MG63 (cell line): ENCODE data around the gene CCND1. TPM values are rescaled to one million over a fixed set of nuclear protein-coding genes. Genes with fewer than 3 reads are reported as not detected.
"Not testable (repeated sequence)": the region's sequence is repeated elsewhere in the genome, so short reads cannot be mapped to it uniquely, and the experiment has no call there.

Experiments
- DNase-seq: peaks from one replicate; pipeline ENCODE4 v3.0.0-alpha.2; 2020
- H3K27me3 ChIP-seq: fragments of 250-450 bp; sonication (Bioruptor Pico); 2 replicates; pipeline ENCODE4 v1.5.1; 2020; ENCODE audit warnings: mild to moderate bottlenecking, moderate library complexity
- H3K36me3 ChIP-seq: fragments of 250-450 bp; sonication (Bioruptor Pico); 2 replicates; pipeline ENCODE4 v1.5.1; 2020; ENCODE audit warnings: mild to moderate bottlenecking, moderate library complexity
- H3K4me3 ChIP-seq: fragments of 250-450 bp; sonication (Bioruptor Pico); 2 replicates; pipeline ENCODE4 v1.5.1; 2020; ENCODE audit warnings: mild to moderate bottlenecking, moderate library complexity
- H3K9me3 ChIP-seq: fragments of 250-450 bp; sonication (Bioruptor Pico); 2 replicates; pipeline ENCODE4 v1.5.1; 2020; ENCODE audit warnings: mild to moderate bottlenecking, moderate library complexity
- total RNA-seq: library from RNA; depleted of rRNA; stranded (reverse); fragments of >200 nt; shearing (Covaris generic); gene quantifications from 2 replicates; pipeline ENCODE4 v1.2.3, GENCODE V29; 2014; ENCODE audit warnings: low replicate concordance

CCND1 gene
- total RNA-seq, 1 experiment from 2014 or later: 43.8 TPM

- peaks cover 6% of the 10 kb centered on the region; the same call in 1 of the 2 replicates for H3K9me3 ChIP-seq
- H3K4me3 ChIP-seq: no peak overlapping the region
- DNase-seq: no peak
- no peaks in the 10 kb centered on the region for H3K27me3 ChIP-seq
- H3K36me3 ChIP-seq: no peaks in the 10 kb centered on the region
Measured at GRCh38 chr11:69613594-69613993, 27.4 kb upstream of the CCND1 start.

- DNase-seq: no peak
- H3K27me3 ChIP-seq: no peaks in the 10 kb centered on the region
- H3K36me3 ChIP-seq: no peaks in the 10 kb centered on the region
- no peak overlapping the region for H3K4me3 ChIP-seq
- 0 out of 2 replicates have a peak, but pooled peaks cover under 1% of the 10 kb centered on the region for H3K9me3 ChIP-seq
Measured at GRCh38 chr11:69614085-69614484, 26.9 kb upstream of the CCND1 start.

- no peak overlapping the region for H3K4me3 ChIP-seq
- H3K9me3 ChIP-seq: no peaks in the 10 kb centered on the region; the same call in 1 of the 2 replicates
- no peaks in the 10 kb centered on the region for H3K36me3 ChIP-seq
- H3K27me3 ChIP-seq: no peaks in the 10 kb centered on the region
- no peak for DNase-seq
Measured at GRCh38 chr11:69615545-69616278, 25.2 kb upstream of the CCND1 start.

DNA sequence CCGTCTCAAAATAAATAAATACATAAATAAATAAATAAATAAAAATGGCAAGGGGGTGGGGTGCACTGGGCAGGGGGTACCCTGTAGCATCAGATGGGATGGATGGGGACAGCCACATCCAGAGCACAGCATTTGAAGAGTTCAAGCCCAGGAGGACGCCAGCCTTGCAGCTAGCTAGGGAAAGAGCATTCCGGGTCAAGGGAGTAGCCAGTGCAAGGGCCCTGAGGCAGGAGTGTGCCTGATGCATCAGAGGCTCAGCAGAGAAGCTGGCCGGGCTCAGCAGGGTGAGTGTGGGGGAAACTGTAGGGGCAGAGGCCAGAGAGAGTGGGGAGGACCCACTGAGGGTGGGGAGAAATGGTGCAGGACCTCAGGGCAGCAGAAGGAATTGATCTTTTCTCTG is 23.7 kb upstream of the CCND1 start:
- H3K36me3 ChIP-seq: no peaks in the 10 kb centered on the region
- H3K4me3 ChIP-seq: no peak overlapping the region
- no peaks in the 10 kb centered on the region; the same call in 1 of the 2 replicates for H3K9me3 ChIP-seq
- no peaks in the 10 kb centered on the region for H3K27me3 ChIP-seq
- no peak for DNase-seq

DNA sequence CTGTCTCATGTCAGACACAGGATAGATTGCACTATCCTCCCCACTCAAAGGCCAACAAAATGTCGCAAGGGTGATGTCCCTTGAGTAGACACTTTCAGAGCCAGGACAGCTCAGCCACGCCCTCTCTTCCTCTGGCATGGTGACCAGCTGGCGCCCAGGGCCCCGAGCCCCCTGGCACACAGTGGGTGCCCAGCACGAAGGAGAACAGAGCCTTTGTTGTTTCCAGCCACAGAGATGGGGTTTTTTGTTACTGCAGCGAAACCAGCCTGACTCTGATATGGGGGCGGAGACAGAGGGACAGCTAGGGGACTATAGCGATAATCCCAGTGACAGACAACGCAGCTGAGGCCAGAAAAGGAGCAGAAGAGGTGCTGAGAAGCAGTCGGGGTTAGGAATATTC is 23.3 kb upstream of the CCND1 start:
- Histone ChIP-seq H3K27me3 (no peaks in the 10 kb centered on the region), H3K36me3 (no peaks in the 10 kb centered on the region), H3K4me3 (no peak overlapping the region), H3K9me3 (no peaks in the 10 kb centered on the region; the same call in 1 of the 2 replicates)
- no peak for DNase-seq

- Histone ChIP-seq H3K36me3 (no peaks in the 10 kb centered on the region), H3K27me3 (no peaks in the 10 kb centered on the region), H3K4me3 (no peak overlapping the region), H3K9me3 (no peaks in the 10 kb centered on the region; the same call in 1 of the 2 replicates)
- no peak for DNase-seq
Measured at GRCh38 chr11:69618237-69618636, 22.7 kb upstream of the CCND1 start.

DNA sequence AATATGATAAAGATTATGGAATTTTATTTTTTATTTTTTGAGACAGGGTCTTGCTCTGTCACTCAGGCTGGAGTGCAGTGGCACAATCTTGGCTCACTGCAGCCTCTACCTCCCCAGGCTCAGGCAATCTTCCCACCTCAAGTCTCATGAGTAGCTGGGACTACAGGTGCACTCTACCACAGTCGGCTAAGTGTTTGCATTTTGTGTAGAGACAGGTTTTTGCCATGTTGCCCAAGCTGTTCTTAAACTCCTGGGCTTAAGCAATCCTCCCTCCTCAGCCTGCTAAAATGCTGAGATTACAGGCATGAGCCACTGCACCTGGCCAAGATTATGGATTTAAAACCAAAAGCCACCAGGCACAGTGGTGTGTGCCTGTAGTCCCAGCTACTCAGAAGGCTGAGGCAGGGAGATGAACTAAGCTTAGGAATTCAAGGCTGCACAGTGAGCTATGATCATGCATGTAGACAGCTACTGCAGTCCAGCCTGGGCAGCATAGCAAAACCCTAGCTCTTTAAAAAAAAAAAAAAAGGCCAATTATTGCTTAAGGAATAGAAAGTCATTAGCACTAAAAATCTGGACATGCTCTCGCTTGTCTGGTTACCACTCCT is 20.2 kb upstream of the CCND1 start:
- H3K27me3 ChIP-seq: no peaks in the 10 kb centered on the region
- H3K36me3 ChIP-seq: no peaks in the 10 kb centered on the region
- no peak for DNase-seq
- no peaks in the 10 kb centered on the region; the same call in 1 of the 2 replicates for H3K9me3 ChIP-seq
- H3K4me3 ChIP-seq: no peak overlapping the region

- not testable (repeated sequence) for H3K36me3 ChIP-seq, H3K27me3 ChIP-seq, H3K4me3 ChIP-seq, DNase-seq, H3K9me3 ChIP-seq
Measured at GRCh38 chr11:69622097-69622681, 18.8 kb upstream of the CCND1 start.

DNA sequence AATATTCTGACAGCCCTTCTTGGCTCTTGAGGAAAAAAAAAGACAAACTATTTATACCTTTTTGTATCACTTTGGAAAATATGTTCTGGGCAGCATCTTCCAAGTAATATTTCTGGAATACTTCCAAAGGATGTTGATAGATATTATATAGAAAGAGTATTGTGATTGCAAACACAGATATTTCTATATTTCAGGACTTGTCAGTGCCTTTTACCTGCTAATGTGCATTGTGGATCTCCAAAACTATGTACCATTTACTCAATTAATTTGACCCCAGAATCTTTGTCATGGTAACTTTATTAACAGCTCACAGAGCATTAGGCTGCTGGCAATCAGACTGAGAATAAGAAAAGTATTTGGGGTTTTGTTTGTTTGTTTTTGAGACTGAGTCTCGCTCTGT is 16.7 kb upstream of the CCND1 start:
- no peaks in the 10 kb centered on the region for H3K36me3 ChIP-seq
- H3K4me3 ChIP-seq: no peak overlapping the region

DNA sequence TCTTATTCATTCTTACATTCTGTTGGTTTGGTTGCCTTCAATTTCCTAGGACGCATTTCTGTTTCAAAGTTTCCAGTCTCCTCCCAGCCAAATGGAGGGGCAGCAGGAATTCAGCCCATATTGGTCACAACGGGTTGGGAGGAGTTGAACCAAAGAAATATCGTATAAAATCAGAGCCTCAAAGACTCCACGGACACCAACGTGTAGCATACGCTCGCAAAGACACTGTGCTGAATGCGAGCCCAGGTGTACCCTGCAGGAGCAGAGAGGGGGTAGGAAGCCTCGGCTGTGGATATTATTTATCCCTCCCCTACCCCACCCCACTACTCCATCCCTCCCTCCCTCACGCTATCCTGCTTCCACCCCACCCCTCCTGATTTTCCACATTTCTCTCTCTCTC is 15.5 kb upstream of the CCND1 start:
- DNase-seq: no peak
- 0 out of 2 replicates have a peak, but pooled peaks cover 5% of the 10 kb centered on the region for H3K9me3 ChIP-seq

More for the DNA sequence above, 16.7 kb upstream of the CCND1 start:
- no peak for DNase-seq
- Histone ChIP-seq H3K27me3 (no peaks in the 10 kb centered on the region), H3K9me3 (no peaks in the 10 kb centered on the region; the same call in 1 of the 2 replicates)

DNA sequence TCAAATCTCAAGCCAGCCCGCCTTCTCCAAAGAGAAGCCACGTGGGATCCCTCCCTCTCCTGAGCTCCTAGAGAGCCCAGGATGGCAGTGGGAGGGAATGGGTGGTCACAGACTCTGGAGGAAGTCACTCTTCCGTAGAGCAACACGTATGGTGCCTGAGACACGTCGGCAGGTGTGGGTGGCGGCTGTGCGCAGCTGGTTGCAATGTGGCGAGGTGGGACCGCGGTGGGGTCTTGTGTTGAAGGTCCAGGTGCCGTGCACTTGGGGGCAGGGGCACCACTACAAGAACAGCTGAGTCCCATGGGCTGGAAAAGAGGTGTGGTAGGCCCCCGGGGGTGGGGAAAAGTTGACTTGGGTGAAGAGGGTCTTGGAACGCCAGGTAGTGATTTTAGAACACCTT is 13.4 kb upstream of the CCND1 start:
- no peak for DNase-seq
- 0 out of 2 replicates have a peak, but pooled peaks cover 5% of the 10 kb centered on the region for H3K9me3 ChIP-seq
- H3K27me3 ChIP-seq: no peaks in the 10 kb centered on the region
- H3K36me3 ChIP-seq: no peaks in the 10 kb centered on the region
- H3K4me3 ChIP-seq: no peak overlapping the region

More for the DNA sequence above, 15.5 kb upstream of the CCND1 start:
- no peaks in the 10 kb centered on the region for H3K36me3 ChIP-seq
- H3K4me3 ChIP-seq: no peak overlapping the region
- H3K27me3 ChIP-seq: no peaks in the 10 kb centered on the region

GRCh38 chr11:69630017-69630416 is 10.9 kb upstream of the CCND1 start:
- DNase-seq: no peak
- Histone ChIP-seq H3K4me3 (no peak overlapping the region), H3K9me3 (0 out of 2 replicates have a peak, but pooled peaks cover 5% of the 10 kb centered on the region), H3K36me3 (no peaks in the 10 kb centered on the region), H3K27me3 (no peaks in the 10 kb centered on the region)

DNA sequence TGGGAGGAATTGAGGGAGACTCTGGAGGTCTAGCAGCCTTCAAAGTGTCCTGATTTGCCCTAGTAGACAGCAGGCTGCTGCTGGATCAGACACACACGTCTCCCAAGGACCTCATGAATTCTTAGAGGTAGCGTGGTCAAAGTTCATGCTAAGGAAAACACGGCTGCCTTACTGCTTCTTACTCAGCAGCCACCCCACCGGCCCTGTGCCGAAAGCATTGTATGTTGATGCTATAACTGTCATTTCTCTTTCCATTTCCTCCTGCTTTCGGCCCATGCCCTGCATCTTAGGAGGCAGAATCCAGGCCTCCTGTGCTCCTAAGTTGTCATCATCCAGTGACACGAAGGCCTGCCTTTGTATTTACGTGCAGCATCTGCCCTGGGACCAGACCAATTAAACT is 10.5 kb upstream of the CCND1 start:
- Histone ChIP-seq H3K36me3 (no peaks in the 10 kb centered on the region), H3K27me3 (no peaks in the 10 kb centered on the region), H3K9me3 (0 out of 2 replicates have a peak, but pooled peaks cover 5% of the 10 kb centered on the region), H3K4me3 (no peak overlapping the region)
- no peak for DNase-seq

- no peaks in the 10 kb centered on the region for H3K36me3 ChIP-seq
- 0 out of 2 replicates have a peak, but pooled peaks cover 5% of the 10 kb centered on the region for H3K9me3 ChIP-seq
- H3K4me3 ChIP-seq: no peak overlapping the region
- H3K27me3 ChIP-seq: no peaks in the 10 kb centered on the region
- DNase-seq: no peak
Measured at GRCh38 chr11:69632900-69633299, 8.1 kb upstream of the CCND1 start.

- H3K27me3 ChIP-seq: no peaks in the 10 kb centered on the region
- no peaks in the 10 kb centered on the region for H3K36me3 ChIP-seq
- no peak for DNase-seq
- H3K4me3 ChIP-seq: no peak overlapping the region
- H3K9me3 ChIP-seq: 0 out of 2 replicates have a peak, but pooled peaks cover 5% of the 10 kb centered on the region
Measured at GRCh38 chr11:69634069-69634468, 6.9 kb upstream of the CCND1 start.

GRCh38 chr11:69634590-69634989 is 6.4 kb upstream of the CCND1 start:
- H3K36me3 ChIP-seq: no peaks in the 10 kb centered on the region
- H3K27me3 ChIP-seq: no peaks in the 10 kb centered on the region
- no peak for DNase-seq
- 0 out of 2 replicates have a peak, but pooled peaks cover 4% of the 10 kb centered on the region for H3K9me3 ChIP-seq
- no peak overlapping the region for H3K4me3 ChIP-seq

DNA sequence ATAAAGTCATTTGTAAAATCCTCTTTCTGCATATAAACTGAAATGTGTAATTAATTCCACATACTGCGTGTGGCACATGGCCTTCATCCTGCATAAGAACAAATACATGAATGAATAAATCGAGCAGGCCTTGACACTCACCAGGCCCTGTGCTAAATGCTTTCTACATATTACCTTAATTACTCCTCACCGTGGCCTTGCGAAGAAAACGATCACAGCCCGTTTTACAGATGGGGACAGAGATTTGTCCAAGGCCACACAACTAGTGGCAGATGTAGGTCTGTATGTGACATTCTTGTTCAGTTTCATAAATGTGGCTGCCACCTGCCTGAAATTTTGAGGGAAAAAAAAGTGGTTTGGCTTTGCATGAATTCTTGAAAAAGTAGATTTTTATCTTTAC is 5.8 kb upstream of the CCND1 start:
- no peak for DNase-seq
- H3K36me3 ChIP-seq: no peaks in the 10 kb centered on the region
- no peak overlapping the region for H3K4me3 ChIP-seq
- no peaks in the 10 kb centered on the region for H3K9me3 ChIP-seq
- no peaks in the 10 kb centered on the region for H3K27me3 ChIP-seq
